Thymus (tissue), 11 donors: Measurements from ENCODE around the gene P2RY8. TPM values are rescaled to one million over a fixed set of nuclear protein-coding genes. Genes with fewer than 3 reads are reported as not detected.
A peak's percentile ranks its signal among the peaks of the same experiment; 100 is the strongest.
"Not testable (repeated sequence)": the region's sequence is repeated elsewhere in the genome, so short reads cannot be mapped to it uniquely, and the experiment has no call there.

ENCODE experiments used
- DNase-seq, 9 donors: peaks; one replicate each; pipeline ENCODE4 v3.0.0-alpha.2; 2013; ENCODE audit warnings: low spot score in 9 of 9, low read depth in 6 of 9, missing footprints in 1 of 9
- H3K27ac ChIP-seq, 2 donors: one replicate each; pipeline ENCODE4 v1.5.1; 2013; ENCODE audit warnings: control low read depth in 1 of 2, low read depth in 1 of 2, low read length in 1 of 2, mild to moderate bottlenecking in 1 of 2, moderate library complexity in 1 of 2
- H3K27me3 ChIP-seq, 2 donors: one replicate each; pipeline ENCODE4 v1.5.1; 2013; ENCODE audit warnings: low read length in 1 of 2; ENCODE audit not compliant: control insufficient read depth in 2 of 2, insufficient read depth in 1 of 2
- H3K36me3 ChIP-seq, 2 donors: one replicate each; pipeline ENCODE4 v1.5.1; 2013; ENCODE audit warnings: low read length in 1 of 2, mild to moderate bottlenecking in 1 of 2, moderate library complexity in 1 of 2; ENCODE audit not compliant: control insufficient read depth in 2 of 2, insufficient read depth in 2 of 2
- H3K4me1 ChIP-seq, 2 donors: one replicate each; pipeline ENCODE4 v1.5.1; 2013; ENCODE audit warnings: low read length in 2 of 2; ENCODE audit not compliant: control insufficient read depth in 2 of 2, insufficient read depth in 2 of 2
- H3K4me3 ChIP-seq, 2 donors: one replicate each; pipeline ENCODE4 v1.5.1; 2013; ENCODE audit warnings: low read length in 2 of 2, control low read depth in 1 of 2, mild to moderate bottlenecking in 1 of 2
- H3K9me3 ChIP-seq, 2 donors: one replicate each; pipeline ENCODE4 v1.5.1; 2013; ENCODE audit warnings: low read length in 1 of 2, mild to moderate bottlenecking in 1 of 2; ENCODE audit not compliant: control insufficient read depth in 2 of 2, insufficient read depth in 1 of 2
- WGBS: extraction: QIAGEN DNeasy Blood & Tissue Kit; methylation state at CpG from one replicate; pipeline ENCODE4 v1.1.7; 2013; 5-methylcytosine and 5-hydroxymethylcytosine counted together
- polyA plus RNA-seq: library from polyadenylated mRNA; stranded (reverse); fragments of 200-250 nt; gene quantifications from one replicate; pipeline ENCODE4 v1.2.3, GENCODE V29; 2013
- total RNA-seq: library from RNA; stranded (reverse); fragments of 120-200 nt; gene quantifications from one replicate; pipeline ENCODE4 v1.2.4, GENCODE V29; 2013
- donor health status: healthy.

The P2RY8 gene
- total and polyA plus RNA-seq, 2 donors, result 12.9 to 15.8 TPM

DNA sequence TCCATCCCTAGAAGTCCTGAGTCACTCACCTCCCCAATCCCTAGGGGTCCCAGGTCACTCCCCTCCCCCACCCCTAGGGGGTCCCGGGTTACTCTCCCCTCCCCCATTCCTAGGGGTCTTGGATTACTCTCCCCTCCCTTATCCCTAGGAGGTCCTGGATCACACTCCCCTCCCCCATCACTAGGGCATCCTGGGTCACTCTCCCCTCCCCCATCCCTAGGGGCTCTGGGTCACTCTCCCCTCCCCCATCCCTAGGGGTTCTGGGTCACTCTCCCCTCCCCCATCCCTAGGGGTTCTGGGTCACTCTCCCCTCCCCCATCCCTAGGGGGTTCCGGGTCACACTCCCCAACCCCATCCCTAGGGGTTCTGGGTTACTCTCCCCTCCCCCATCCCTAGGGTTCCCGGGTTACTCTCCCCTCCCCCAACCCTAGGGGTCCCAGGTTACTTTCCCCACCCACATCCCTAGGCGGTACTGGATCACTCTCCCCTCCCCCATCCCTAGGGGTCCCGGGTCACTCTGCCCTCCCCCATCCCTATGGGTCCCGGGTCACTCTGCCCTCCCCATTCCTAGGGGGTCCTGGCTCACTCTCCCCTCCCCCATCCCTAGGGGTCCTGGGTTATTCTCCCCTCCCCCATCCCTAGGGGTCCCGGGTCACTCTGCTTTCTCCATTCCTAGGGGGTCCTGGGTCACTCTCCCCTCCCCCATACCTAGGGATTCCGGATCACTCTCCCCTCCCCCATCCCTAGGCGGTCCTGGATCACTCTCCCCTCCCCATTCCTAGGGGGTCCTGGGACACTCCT, 86.4 kb downstream of the P2RY8 start:
- H3K36me3 ChIP-seq, result peaks cover 0 to 5% of the 10 kb centered on the region in 2 donors
- H3K27ac ChIP-seq, result no peak overlapping the region
- H3K4me1 ChIP-seq, result peaks cover 11 to 24% of the 10 kb centered on the region in 2 donors
- H3K4me3 ChIP-seq, result no peak overlapping the region
- peaks cover 2 to 24% of the 10 kb centered on the region in 2 donors for H3K9me3 ChIP-seq
- H3K27me3 ChIP-seq, result no peaks in the 10 kb centered on the region
- 86% methylated on average over 9 of the region's 9 CpGs for WGBS
- no peak for DNase-seq

DNA sequence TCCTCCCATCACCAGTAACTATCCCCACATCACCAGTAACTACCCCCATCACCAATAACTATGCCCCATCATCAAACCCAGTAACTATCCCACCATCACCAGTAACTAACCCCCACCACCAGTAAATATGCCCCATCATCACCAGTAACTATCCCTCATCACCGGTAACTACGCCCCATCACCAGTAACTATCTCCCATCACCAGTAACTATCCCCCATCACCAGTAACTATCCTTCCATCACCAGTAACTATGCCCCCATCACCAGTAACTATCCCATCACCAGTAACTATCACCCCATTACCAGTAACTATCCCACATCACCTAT, 87.2 kb downstream of the P2RY8 start:
- no peak overlapping the region for H3K27ac ChIP-seq
- no peak for DNase-seq
- H3K27me3 ChIP-seq, result no peaks in the 10 kb centered on the region
- H3K9me3 ChIP-seq, result peaks cover 3 to 31% of the 10 kb centered on the region in 2 donors
- H3K4me3 ChIP-seq, result no peak overlapping the region
- H3K4me1 ChIP-seq, result peaks cover 7 to 16% of the 10 kb centered on the region in 2 donors
- H3K36me3 ChIP-seq, result peaks cover 0 to 7% of the 10 kb centered on the region in 2 donors
- WGBS, result 99% methylated on average over 2 of the region's 2 CpGs

DNA sequence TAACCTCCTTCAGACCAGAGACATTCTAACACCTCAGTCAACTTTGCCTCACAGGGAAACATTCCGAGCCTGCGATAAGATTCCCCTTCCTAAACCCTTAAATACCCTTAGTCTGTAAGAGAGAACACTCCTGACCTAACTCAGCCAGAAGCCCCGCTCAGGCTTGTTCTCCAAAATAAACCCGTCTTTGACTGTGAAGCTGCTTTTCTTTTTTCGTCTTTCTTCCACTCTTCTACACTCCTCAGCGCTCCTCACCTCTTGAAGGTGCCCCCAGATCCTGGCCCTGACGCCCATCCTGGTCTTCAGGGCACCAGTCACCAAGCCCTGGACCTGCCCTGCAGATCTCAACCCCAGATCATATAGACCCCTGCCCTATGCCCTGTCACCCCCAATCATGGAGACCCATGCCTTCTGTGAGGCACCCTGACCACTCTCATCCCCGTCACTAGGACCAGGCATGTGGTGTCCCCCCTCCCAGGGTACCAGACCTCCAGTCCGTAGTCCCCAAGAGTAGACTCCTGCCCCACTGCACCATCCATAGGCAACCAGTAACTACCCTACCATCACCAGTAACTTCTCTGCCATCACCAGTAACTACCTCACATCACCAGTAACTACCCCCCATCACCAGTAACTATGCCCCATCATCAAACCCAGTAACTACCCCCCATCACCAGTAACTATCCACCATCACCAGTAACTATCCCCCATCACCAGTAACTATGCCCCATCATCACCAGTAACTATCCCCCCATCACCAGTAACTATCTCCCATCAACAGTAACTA, 87.8 kb downstream of the P2RY8 start:
- no peak for DNase-seq
- 92% methylated on average over 9 of the region's 9 CpGs for WGBS
- H3K9me3 ChIP-seq, result peaks cover 3 to 36% of the 10 kb centered on the region in 2 donors
- no peaks in the 10 kb centered on the region for H3K27me3 ChIP-seq
- H3K27ac ChIP-seq, result no peak overlapping the region
- peaks cover 3 to 11% of the 10 kb centered on the region in 2 donors for H3K36me3 ChIP-seq
- H3K4me3 ChIP-seq, result no peak overlapping the region
- peaks cover 7 to 12% of the 10 kb centered on the region in 2 donors for H3K4me1 ChIP-seq

DNA sequence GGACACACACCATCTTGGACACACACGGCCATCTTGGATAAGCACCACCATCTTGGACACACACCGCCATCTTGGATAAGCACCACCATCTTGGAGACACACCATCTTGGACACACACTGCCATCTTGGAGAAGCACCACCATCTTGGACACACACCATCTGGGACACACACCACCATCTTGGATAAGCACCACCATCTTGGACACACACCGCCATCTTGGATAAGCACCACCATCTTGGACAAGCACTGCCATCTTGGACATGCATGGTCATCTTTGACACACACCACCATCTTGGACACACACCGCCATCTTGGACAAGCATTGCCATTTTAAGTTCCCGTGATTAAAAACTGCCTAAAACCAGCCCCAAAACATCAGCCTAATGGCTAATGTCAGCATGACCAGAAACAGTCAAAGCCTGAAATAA, 88.4 kb downstream of the P2RY8 start:
- DNase-seq, H3K27me3 ChIP-seq, H3K27ac ChIP-seq, H3K4me3 ChIP-seq: not testable (repeated sequence)
- H3K36me3 ChIP-seq, result peaks cover 4 to 11% of the 10 kb centered on the region in 2 donors
- WGBS, result 98% methylated on average over 5 of the region's 5 CpGs
- H3K9me3 ChIP-seq, result peaks cover 4 to 42% of the 10 kb centered on the region in 2 donors
- peaks cover 7 to 11% of the 10 kb centered on the region in 2 donors for H3K4me1 ChIP-seq

DNA sequence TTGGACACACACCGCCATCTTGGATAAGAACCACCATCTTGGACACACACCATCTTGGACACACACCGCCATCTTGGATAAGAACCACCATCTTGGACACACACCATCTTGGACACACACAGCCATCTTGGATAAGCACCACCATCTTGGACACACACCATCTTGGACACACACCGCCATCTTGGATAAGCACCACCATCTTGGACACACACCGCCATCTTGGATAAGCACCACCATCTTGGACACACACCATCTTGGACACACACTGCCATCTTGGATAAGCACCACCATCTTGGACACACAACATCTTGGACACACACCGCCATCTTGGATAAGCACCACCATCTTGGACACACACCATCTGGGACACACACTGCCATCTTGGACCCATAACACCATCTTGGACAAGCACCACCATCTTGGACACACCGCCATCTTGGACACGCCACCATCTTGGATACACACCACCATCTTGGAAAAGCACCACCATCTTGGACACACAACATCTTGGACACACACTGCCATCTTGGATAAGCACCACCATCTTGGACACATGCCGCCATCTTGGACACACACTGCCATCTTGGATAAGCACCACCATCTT, 88.9 kb downstream of the P2RY8 start:
- not testable (repeated sequence) for H3K27me3 ChIP-seq, H3K27ac ChIP-seq, H3K4me3 ChIP-seq, DNase-seq
- Histone ChIP-seq H3K4me1 (peaks cover 7 to 11% of the 10 kb centered on the region in 2 donors), H3K9me3 (peaks cover 5 to 47% of the 10 kb centered on the region in 2 donors), H3K36me3 (peaks cover 7 to 11% of the 10 kb centered on the region in 2 donors)
- 98% methylated on average over 8 of the region's 8 CpGs for WGBS

DNA sequence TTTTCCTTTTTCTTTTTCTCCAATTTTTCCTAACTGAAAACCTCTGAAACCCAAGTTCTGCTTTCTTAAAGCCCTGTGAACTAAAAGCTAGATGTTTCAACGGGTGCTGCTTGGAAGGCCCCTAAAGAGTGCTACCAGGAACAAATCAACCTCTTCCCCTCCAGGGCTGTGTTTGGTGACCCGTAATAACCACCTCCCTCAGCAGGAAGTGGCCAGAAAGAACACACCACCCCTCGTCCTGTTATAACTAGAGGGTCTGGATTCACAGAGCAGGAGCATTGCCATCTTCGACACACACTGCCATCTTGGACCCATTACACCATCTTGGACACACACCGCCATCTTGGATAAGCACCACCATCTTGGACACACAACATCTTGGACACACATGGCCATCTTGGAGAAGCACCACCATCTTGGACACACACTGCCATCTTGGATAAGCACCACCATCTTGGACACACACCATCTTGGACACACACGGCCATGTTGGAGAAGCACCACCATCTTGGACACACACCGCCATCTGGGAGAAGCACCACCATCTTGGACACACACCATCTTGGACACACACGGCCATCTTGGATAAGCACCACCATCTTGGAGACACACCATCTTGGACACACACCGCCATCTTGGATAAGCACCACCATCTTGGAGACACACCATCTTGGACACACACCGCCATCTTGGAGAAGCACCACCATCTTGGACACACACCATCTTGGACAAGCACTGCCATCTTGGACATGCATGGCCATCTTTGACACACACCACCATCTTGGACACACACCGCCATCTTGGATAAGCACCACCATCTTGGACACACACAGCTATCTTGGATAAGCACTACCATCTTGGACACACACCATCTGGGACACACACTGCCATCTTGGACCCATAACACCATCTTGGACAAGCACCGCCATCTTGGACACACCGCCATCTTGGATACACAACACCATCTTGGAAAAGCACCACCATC, 89.7 kb downstream of the P2RY8 start:
- not testable (repeated sequence) for DNase-seq, H3K4me1 ChIP-seq, H3K27me3 ChIP-seq, H3K27ac ChIP-seq, H3K4me3 ChIP-seq
- H3K9me3 ChIP-seq, result peaks cover 5 to 55% of the 10 kb centered on the region in 2 donors
- 93% methylated on average over 13 of the region's 13 CpGs for WGBS
- H3K36me3 ChIP-seq, result peaks cover 10 to 15% of the 10 kb centered on the region in 2 donors

DNA sequence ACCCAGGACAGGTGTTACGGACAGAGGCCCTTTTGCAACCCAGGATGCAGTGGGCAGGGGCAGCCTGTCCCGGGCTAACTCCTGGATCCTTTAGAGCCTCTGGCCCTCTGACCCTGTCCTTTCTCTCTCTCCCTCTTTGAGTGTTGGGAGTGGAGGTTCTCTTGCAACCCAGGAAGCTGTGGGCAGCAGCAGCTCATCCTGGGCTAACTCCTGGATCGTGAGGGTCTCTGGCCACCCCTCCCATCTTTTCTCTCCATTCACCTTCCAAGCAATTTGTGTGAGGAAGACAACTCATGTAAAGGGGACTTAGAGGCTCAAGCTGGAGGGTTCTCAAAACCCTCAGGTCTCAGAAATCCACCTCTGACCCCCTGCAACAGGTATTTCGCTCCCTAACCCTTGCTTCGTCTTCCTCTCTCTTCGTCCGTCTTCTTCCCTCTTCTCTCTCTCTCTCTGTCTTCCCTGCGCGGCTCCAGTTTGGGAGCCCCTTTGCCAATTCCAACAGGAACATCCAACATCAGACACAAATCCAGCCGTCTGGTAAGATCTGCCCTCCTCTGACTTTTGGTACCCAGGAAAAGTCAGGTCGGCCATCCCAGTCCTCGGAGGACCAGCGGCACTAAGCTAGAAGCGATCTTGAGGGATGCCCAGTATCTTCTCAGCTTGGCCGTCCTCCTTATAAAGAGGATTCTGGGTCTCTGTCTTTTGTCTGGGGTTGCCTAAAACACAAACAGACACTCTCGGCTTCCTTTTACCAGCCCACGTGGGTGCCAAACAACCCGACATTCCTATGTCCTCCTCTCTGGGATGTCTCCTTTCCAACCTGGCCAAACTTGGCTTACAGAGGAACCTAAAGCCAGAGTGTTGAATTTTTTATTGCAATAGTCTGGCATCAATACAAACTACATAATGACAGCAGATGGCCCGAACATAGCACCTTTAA, 92.2 kb downstream of the P2RY8 start:
- peaks cover 5 to 59% of the 10 kb centered on the region in 2 donors for H3K9me3 ChIP-seq
- H3K27me3 ChIP-seq, result no peaks in the 10 kb centered on the region
- H3K36me3 ChIP-seq, result peaks cover 14 to 19% of the 10 kb centered on the region in 2 donors
- no peaks in the 10 kb centered on the region for H3K4me1 ChIP-seq
- 98% methylated on average over 19 of the region's 19 CpGs for WGBS
- no peak for DNase-seq
- H3K4me3 ChIP-seq, result no peak overlapping the region
- peak overlapping the region in 1 of 2 donors; percentile 18 for H3K27ac ChIP-seq
